GM21619 (cell line): ENCODE results near the gene NR6A1.

ENCODE experiments used
- ATAC-seq: cut with Tn5 transposase; IDR thresholded peaks from one replicate; pipeline ENCODE4 v1.9.1; 2021; ENCODE audit not compliant: unreplicated experiment

The NR6A1 gene

GRCh38 chr9:124590889-124591641 is 180.0 kb downstream of the NR6A1 start:
- no peak for ATAC-seq

GRCh38 chr9:124584631-124585030 is 186.5 kb downstream of the NR6A1 start:
- no peak for ATAC-seq

GRCh38 chr9:124583134-124583533 is 188.0 kb downstream of the NR6A1 start:
- ATAC-seq, result no peak

GRCh38 chr9:124580186-124580585 is 190.9 kb downstream of the NR6A1 start:
- ATAC-seq, result no peak

- no peak for ATAC-seq
Measured at GRCh38 chr9:124576751-124577150, 194.4 kb downstream of the NR6A1 start.

GRCh38 chr9:124574534-124575375 is 196.4 kb downstream of the NR6A1 start:
- ATAC-seq, result no peak

- no peak for ATAC-seq
Measured at GRCh38 chr9:124570942-124571666, 200.0 kb downstream of the NR6A1 start.

GRCh38 chr9:124569942-124570341 is 201.2 kb downstream of the NR6A1 start:
- ATAC-seq, result no peak

- ATAC-seq, result no peak
Measured at GRCh38 chr9:124567362-124567761, 203.7 kb downstream of the NR6A1 start.

- ATAC-seq, result no peak
Measured at GRCh38 chr9:124562328-124562727, 208.8 kb downstream of the NR6A1 start.

- ATAC-seq, result no peak
Measured at GRCh38 chr9:124559871-124560270, 211.2 kb downstream of the NR6A1 start.

GRCh38 chr9:124558777-124559470 is 212.2 kb downstream of the NR6A1 start:
- ATAC-seq, result no peak

GRCh38 chr9:124557895-124558294 is 213.2 kb downstream of the NR6A1 start:
- ATAC-seq, result no peak

GRCh38 chr9:124555043-124555442 is 216.1 kb downstream of the NR6A1 start:
- no peak for ATAC-seq

GRCh38 chr9:124553738-124554137 is 217.4 kb downstream of the NR6A1 start:
- ATAC-seq, result no peak

GRCh38 chr9:124552273-124552605 is 218.9 kb downstream of the NR6A1 start:
- no peak for ATAC-seq

- no peak for ATAC-seq
Measured at GRCh38 chr9:124551472-124552272, 219.4 kb downstream of the NR6A1 start.

GRCh38 chr9:124550072-124550471 is 221.0 kb downstream of the NR6A1 start:
- ATAC-seq, result no peak

- ATAC-seq, result no peak
Measured at GRCh38 chr9:124549016-124549415, 222.1 kb downstream of the NR6A1 start.

- ATAC-seq, result no peak
Measured at GRCh38 chr9:124544535-124544934, 226.6 kb downstream of the NR6A1 start.
